Measurements from ENCODE around the gene PIP4K2A. TPM values are rescaled to one million over a fixed set of nuclear protein-coding genes. Genes with fewer than 3 reads are reported as not detected.

Gene PIP4K2A
- total RNA-seq, 1 donor from 2014 or later, result 102 TPM

GRCh38 chr10:22690614-22691431 is 23.6 kb downstream of the PIP4K2A start:
- Mint-ChIP-seq H3K9me3 (no peaks in the 10 kb centered on the region), H3K27ac (peak overlapping the region; percentile 57), H3K27me3 (no peaks in the 10 kb centered on the region), H3K4me3 (peak overlapping the region; percentile 32), H3K36me3 (ENCODE audit: low read depth) (peaks cover 5% of the 10 kb centered on the region), H3K4me1 (peaks cover 75% of the 10 kb centered on the region)
- ChIA-PET POLR2A (interaction anchor here (0.6 to 1.2 kb wide), 2 partner anchors 13 to 87 kb away, joined by 3 to 7 read pairs; no protein-coding TSS in a partner anchor), CTCF (interaction anchor here (1.9 kb wide), 1 partner anchor 11 kb away, joined by 7 read pairs; no protein-coding TSS in a partner anchor)
- no peak for TF ChIP-seq CTCF (IDR thresholded peaks at IDR 0.05)
- ATAC-seq (ENCODE audit: low read depth) (peak; percentile 50), DNase-seq (no peak)
- intact Hi-C loops (cut with micrococcal nuclease), result no loop called here

- intact Hi-C loops (cut with micrococcal nuclease), result no loop called here
- TF ChIP-seq CTCF (IDR thresholded peaks at IDR 0.05), result no peak
- Mint-ChIP-seq H3K27ac (no peak overlapping the region), H3K4me1 (peaks cover 74% of the 10 kb centered on the region), H3K36me3 (ENCODE audit: low read depth) (peaks cover 5% of the 10 kb centered on the region), H3K4me3 (no peak overlapping the region), H3K9me3 (no peaks in the 10 kb centered on the region), H3K27me3 (no peaks in the 10 kb centered on the region)
- POLR2A ChIA-PET, result interaction anchor here (0.6 to 1.2 kb wide), 3 partner anchors 14 to 88 kb away, joined by 3 to 11 read pairs (median 7); no protein-coding TSS in a partner anchor
- CTCF ChIA-PET, result no interaction called here
- ATAC-seq (ENCODE audit: low read depth) (peak; percentile 36), DNase-seq (no peak)
Observed at GRCh38 chr10:22690158-22690557, 24.2 kb downstream of the PIP4K2A start.

- intact Hi-C loops (cut with micrococcal nuclease), result no loop called here
- Mint-ChIP-seq H3K4me3 (no peak overlapping the region), H3K36me3 (ENCODE audit: low read depth) (peaks cover 4% of the 10 kb centered on the region), H3K4me1 (peaks cover 76% of the 10 kb centered on the region), H3K9me3 (no peaks in the 10 kb centered on the region), H3K27me3 (no peaks in the 10 kb centered on the region), H3K27ac (no peak overlapping the region)
- ChIA-PET CTCF (no interaction called here), POLR2A (no interaction called here)
- TF ChIP-seq CTCF (IDR thresholded peaks at IDR 0.05), result no peak
- DNase-seq (no peak), ATAC-seq (ENCODE audit: low read depth) (no peak)
Observed at GRCh38 chr10:22686347-22686746, 28.0 kb downstream of the PIP4K2A start.

GRCh38 chr10:22685926-22686325 is 28.5 kb downstream of the PIP4K2A start:
- H3K9me3 Mint-ChIP-seq, result no peaks in the 10 kb centered on the region
- peaks cover 74% of the 10 kb centered on the region for H3K4me1 Mint-ChIP-seq
- H3K36me3 Mint-ChIP-seq (ENCODE audit: low read depth), result peaks cover 4% of the 10 kb centered on the region
- no peaks in the 10 kb centered on the region for H3K27me3 Mint-ChIP-seq
- ATAC-seq (ENCODE audit: low read depth), result no peak
- TF ChIP-seq CTCF (IDR thresholded peaks at IDR 0.05), result no peak
- intact Hi-C loops (cut with micrococcal nuclease), result loop anchor here (2.0 kb wide), 1 partner anchor 15 kb away; no protein-coding TSS in a partner anchor
- H3K4me3 Mint-ChIP-seq, result no peak overlapping the region
- ChIA-PET CTCF (no interaction called here), POLR2A (interaction anchor here (2.2 kb wide), 1 partner anchor 74 kb away, joined by 8 read pairs; no protein-coding TSS in a partner anchor)
- H3K27ac Mint-ChIP-seq, result peak overlapping the region; percentile 72
- no peak for DNase-seq

- Mint-ChIP-seq H3K9me3 (no peaks in the 10 kb centered on the region), H3K27ac (peak overlapping the region; percentile 30), H3K4me1 (peaks cover 71% of the 10 kb centered on the region), H3K27me3 (no peaks in the 10 kb centered on the region), H3K4me3 (no peak overlapping the region), H3K36me3 (ENCODE audit: low read depth) (peaks cover 4% of the 10 kb centered on the region)
- ChIA-PET POLR2A (interaction anchor here (1.0 to 2.2 kb wide), 5 partner anchors 17 to 248 kb away, joined by 3 to 8 read pairs (median 6); no protein-coding TSS in a partner anchor), CTCF (interaction anchor here (0.8 to 1.2 kb wide), 2 partner anchors 15 to 111 kb away, joined by 3 read pairs; no protein-coding TSS in a partner anchor)
- no peak for DNase-seq
- no peak for ATAC-seq (ENCODE audit: low read depth)
- no peak for TF ChIP-seq CTCF (IDR thresholded peaks at IDR 0.05)
- intact Hi-C loops (cut with micrococcal nuclease), result loop anchor here (2.0 to 5.0 kb wide), 2 partner anchors 16 to 37 kb away; no protein-coding TSS in a partner anchor
Observed at GRCh38 chr10:22684699-22685098, 29.7 kb downstream of the PIP4K2A start.
